SK-N-MC (cell line): Measurements from ENCODE around the gene FBXO21.

Experiments
- DNase-seq: peaks from one replicate; pipeline ENCODE4 v3.0.0-alpha.2; 2011; ENCODE audit warnings: low read depth, low spot score
- H3K27ac ChIP-seq: fragments of 200-600 bp; sonication (generic); 2 replicates; pipeline ENCODE4 v1.5.1; 2016; ENCODE audit warnings: mixed run types
- H3K36me3 ChIP-seq: fragments of 200-600 bp; sonication (generic); 2 replicates; pipeline ENCODE4 v1.6.1; 2017; ENCODE audit warnings: antibody characterized with exemption, low read length, mixed read lengths; ENCODE audit not compliant: insufficient read depth
- H3K4me3 ChIP-seq: fragments of 200-600 bp; sonication (generic); 2 replicates; pipeline ENCODE4 v1.5.1; 2016
- H3K9ac ChIP-seq: fragments of 200-600 bp; sonication (generic); 2 replicates; pipeline ENCODE4 v1.8.0; 2017; ENCODE audit warnings: mixed run types, mixed read lengths; ENCODE audit not compliant: insufficient read length
- H3K9me3 ChIP-seq: fragments of 200-600 bp; sonication (generic); 2 replicates; pipeline ENCODE4 v1.6.1; 2017; ENCODE audit warnings: low read depth, mild to moderate bottlenecking, antibody characterized with exemption, low read length, moderate library complexity, mixed read lengths
- EZH2 ChIP-seq: fragments of 200-600 bp; sonication (generic); IDR thresholded peaks from one replicate; pipeline ENCODE4 v1.6.1; 2017; ENCODE audit warnings: antibody characterized with exemption
- FOXP2 ChIP-seq: optimal IDR thresholded peaks from 2 replicates; pipeline ENCODE3; 2011; ENCODE audit warnings: mild to moderate bottlenecking, moderate library complexity; ENCODE audit not compliant: insufficient read depth; ENCODE audit errors: extremely low read length, control extremely low read depth
- POLR2AphosphoS5 ChIP-seq: IDR thresholded peaks from 2 replicates; pipeline ENCODE4 v1.6.1; 2012; ENCODE audit warnings: mild to moderate bottlenecking, low read depth, low read length, borderline replicate concordance

FBXO21 gene

DNA sequence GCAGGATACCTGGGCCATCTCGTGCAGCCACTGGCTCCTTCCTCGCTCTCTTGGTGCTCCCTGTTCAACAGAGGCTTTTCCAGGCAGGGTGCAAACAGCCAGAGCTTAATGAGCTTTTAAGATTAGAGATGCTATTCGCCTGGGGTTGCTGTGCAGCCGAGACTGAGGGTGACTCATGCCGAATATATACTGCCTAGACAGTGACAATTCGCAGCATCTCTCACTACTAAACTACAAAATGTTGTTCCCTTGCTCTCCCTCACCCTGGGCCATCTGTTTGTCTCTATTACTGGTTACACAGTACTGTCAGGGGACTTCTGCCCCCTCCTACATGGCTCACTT is 65.0 kb downstream of the FBXO21 start:
- no peak for TF ChIP-seq EZH2
- no peak for TF ChIP-seq POLR2AphosphoS5
- TF ChIP-seq FOXP2: no peak
- DNase-seq: no peak
- H3K9ac ChIP-seq: no peak overlapping the region
- no peak overlapping the region for H3K27ac ChIP-seq
- H3K36me3 ChIP-seq: no peaks in the 10 kb centered on the region
- H3K9me3 ChIP-seq: no peaks in the 10 kb centered on the region
- no peak overlapping the region for H3K4me3 ChIP-seq

DNA sequence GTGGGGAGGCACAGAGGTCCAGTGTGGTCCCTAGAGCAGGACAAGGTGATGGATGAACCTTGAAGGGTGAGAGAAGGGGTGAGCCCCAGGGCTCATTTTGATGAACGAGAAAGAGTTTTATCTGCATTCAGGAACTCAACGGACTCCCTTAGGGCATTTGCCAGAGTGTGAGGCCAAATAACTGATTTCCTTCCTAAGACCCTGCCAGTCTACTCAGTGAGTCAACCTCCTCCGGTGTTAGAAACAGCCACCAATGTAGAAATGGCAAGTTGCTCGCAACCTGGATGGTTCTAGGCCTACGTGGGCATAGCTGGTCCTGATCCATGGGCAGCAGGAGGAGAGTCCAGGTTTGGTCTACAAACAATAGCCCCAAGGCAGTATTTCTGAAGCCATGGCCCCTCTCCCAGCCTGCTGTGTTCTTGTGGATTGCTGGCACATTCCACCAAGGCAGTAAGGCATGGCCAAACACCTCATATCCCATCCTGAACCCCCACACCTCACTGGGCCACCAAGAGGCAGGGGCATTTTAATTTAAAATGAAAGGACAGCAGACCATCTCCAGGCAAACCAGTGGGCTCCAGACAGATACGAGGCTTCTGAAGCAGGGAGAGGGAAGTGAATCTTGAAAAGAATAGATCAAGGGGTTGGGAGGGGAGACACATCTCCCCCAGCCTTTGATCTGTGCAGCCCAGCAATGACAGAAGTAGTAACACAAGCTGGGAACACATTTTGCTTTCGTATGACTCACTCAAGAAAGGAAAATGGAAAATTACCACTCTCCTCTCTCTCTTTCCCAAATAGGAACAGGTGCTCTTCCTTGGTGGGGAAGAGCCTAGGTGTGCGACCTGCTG is 65.6 kb downstream of the FBXO21 start:
- H3K4me3 ChIP-seq: no peak overlapping the region
- no peaks in the 10 kb centered on the region for H3K36me3 ChIP-seq
- H3K9me3 ChIP-seq: no peaks in the 10 kb centered on the region
- no peak overlapping the region for H3K27ac ChIP-seq
- TF ChIP-seq FOXP2 (no peak), EZH2 (no peak), POLR2AphosphoS5 (no peak)
- no peak overlapping the region for H3K9ac ChIP-seq
- DNase-seq: no peak

DNA sequence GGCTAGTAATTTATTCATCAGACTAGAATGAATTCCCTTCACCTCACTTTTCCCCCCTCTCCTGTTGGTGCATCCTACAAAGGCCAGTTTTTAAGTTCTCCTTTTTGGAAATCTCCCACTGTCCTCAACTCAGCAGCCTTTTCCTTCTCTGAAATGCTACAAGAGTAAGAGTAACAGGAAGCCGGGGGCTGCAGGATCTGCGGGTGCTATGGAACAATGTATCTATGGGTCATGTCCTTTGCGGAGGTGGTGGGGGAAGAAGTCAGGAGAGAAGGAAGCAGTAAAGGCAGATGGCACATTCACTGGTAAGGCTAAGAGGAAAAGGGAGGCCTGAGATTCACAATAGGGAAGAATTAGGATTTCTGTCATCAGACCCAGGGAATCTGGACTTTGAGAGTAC is 68.8 kb downstream of the FBXO21 start:
- TF ChIP-seq EZH2 (no peak), FOXP2 (no peak)
- Histone ChIP-seq H3K36me3 (no peaks in the 10 kb centered on the region), H3K27ac (no peak overlapping the region), H3K4me3 (no peak overlapping the region), H3K9me3 (no peaks in the 10 kb centered on the region), H3K9ac (no peak overlapping the region)
- DNase-seq: no peak

DNA sequence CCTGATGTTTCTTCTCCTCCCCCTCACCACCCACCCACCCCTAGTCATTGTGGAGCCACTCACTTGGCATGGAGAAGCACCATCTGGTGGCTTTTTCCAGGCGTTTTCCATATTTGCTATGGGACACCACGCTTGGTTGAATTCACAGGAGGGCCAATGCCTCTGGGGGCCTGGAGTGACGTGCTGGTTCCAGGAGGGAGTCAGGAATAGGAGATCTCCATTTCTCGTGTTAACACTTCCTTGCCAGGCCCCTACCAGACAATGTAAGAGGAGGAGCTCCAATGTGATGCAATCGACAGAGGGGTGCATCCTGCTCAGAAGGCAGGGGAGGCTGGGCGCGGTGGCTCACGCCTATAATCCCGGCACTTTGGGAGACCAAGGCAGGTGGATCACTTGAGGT is 69.5 kb downstream of the FBXO21 start:
- no peaks in the 10 kb centered on the region for H3K9me3 ChIP-seq
- H3K9ac ChIP-seq: no peak overlapping the region
- no peaks in the 10 kb centered on the region for H3K36me3 ChIP-seq
- H3K27ac ChIP-seq: no peak overlapping the region
- no peak for TF ChIP-seq EZH2
- TF ChIP-seq FOXP2: no peak
- no peak for TF ChIP-seq POLR2AphosphoS5
- no peak overlapping the region for H3K4me3 ChIP-seq
- no peak for DNase-seq

DNA sequence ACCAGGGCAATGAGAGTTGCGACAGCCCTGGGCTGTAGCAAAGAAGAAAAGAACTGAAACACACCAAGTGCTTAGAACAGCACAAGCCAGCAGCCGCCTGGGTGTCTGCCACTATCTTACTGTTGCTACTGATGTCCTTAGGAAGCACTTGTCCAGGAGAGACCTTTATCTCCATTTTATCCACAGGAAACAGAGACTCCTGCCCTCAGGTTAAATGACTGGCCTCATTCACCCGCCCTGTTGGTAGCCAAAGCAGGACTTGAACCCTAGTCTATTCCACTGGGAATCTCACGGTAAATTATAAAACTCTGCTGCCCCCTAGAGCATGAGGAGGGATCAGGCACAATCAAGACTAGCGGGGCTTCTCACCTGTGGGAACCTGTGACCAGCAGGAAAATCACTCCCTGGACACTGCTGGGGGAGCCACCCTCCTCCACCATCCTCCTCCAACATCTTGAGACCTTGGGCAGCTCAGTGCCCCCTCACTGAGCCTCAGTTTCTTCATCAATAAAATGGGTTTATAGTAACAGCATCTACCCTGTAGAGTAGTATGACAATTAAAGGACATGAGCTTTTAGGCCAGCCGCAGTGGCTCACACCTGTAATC is 70.6 kb downstream of the FBXO21 start:
- no peak for DNase-seq
- Histone ChIP-seq H3K36me3 (no peaks in the 10 kb centered on the region), H3K9me3 (no peaks in the 10 kb centered on the region), H3K4me3 (no peak overlapping the region), H3K9ac (no peak overlapping the region), H3K27ac (no peak overlapping the region)
- TF ChIP-seq FOXP2: no peak
- TF ChIP-seq EZH2: no peak
- TF ChIP-seq POLR2AphosphoS5: no peak

DNA sequence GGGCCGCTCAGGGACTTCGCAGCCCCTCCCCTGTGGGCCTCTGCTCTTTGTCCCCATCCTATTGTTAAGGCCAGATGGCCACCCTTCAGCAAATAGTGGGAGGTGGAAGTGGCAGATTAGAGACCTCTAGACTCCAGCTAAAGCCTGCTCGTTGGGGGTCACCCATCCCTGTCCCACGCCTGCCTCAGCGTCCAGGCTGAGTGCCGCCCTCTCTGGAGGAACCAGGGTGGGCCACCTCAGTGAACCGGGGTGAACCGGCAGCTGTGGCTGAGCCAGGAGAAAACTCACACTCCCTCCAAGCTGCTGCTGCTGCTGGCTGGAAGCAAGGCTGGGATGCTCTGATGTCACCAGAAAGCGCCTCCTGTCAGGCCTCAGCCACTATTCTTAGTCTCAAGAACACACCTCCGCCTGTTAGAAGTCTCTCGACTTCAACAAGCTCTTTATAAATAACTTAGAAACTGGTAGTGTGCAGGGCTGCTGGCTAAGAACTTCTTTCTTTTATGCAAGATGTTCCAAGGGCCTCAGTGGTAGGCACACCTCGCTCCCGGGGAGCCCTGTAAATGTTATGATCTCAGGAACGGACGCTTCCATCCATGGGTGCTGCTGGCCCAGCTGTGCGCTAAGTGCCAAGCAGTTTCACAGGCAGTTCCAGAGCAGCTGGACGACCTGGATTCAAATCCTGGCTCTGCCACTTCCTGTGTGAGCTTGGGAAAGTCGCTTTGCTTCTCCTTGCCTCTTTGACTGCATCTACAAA is 71.3 kb downstream of the FBXO21 start:
- Histone ChIP-seq H3K9me3 (no peaks in the 10 kb centered on the region), H3K27ac (no peak overlapping the region), H3K9ac (no peak overlapping the region), H3K4me3 (no peak overlapping the region), H3K36me3 (no peaks in the 10 kb centered on the region)
- TF ChIP-seq POLR2AphosphoS5 (no peak), FOXP2 (no peak), EZH2 (no peak)
- no peak for DNase-seq

DNA sequence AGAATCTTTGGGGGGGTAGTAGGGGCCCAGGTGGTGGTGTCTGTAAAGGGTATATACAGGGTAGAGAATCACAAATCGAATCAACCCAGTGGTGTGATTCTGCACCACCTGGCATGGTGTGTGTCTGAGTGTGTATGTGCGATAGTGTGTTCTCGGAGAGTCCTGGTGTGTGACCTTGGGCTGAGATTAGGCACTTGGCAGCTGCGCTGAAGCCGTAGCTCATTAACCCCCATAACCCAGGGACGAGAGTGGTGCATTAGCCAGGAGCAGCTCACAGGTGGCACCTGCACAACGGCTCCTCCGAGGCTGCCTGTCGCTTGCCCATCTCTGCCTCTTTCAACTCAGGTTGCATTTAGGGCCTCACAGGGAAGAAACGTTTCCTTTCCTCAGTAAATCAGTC is 75.5 kb downstream of the FBXO21 start:
- no peak overlapping the region for H3K9ac ChIP-seq
- no peaks in the 10 kb centered on the region for H3K36me3 ChIP-seq
- no peak for TF ChIP-seq POLR2AphosphoS5
- TF ChIP-seq FOXP2: no peak
- no peak for TF ChIP-seq EZH2
- no peak overlapping the region for H3K27ac ChIP-seq
- H3K9me3 ChIP-seq: no peaks in the 10 kb centered on the region
- no peak overlapping the region for H3K4me3 ChIP-seq
- no peak for DNase-seq

DNA sequence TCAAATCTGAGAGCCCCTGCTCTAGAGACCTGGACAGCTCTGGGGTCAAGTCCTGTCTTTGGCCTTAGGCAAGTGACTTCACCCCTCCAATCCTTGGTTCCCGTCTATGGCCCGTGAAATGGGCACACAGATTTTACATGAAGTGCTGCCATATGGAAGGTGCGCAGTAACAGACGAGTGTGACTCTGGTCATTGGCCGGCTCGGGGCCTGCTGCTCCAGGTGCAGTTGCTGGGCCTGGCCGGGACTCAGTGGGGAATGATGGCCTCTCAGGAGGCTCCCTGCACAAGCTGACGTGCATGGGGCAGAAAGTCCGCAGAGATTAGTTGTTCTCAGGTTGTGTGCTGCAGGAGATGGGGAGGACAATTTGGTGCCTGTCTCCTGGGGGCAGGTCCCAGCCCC is 77.0 kb downstream of the FBXO21 start:
- H3K36me3 ChIP-seq: no peaks in the 10 kb centered on the region
- no peaks in the 10 kb centered on the region for H3K9me3 ChIP-seq
- H3K9ac ChIP-seq: no peak overlapping the region
- no peak overlapping the region for H3K4me3 ChIP-seq
- TF ChIP-seq EZH2 (no peak), FOXP2 (no peak), POLR2AphosphoS5 (no peak)
- DNase-seq: no peak
- H3K27ac ChIP-seq: no peak overlapping the region
